Activated B cell treated with CpG ODN at 0.5 μM for 24 hours (primary cell): Measurements from ENCODE around the gene XYLT1. TPM values are rescaled to one million over a fixed set of nuclear protein-coding genes. Genes with fewer than 3 reads are reported as not detected.

Experiments
- ATAC-seq: fragments of 200-7000 bp; cut with Tn5 transposase; one replicate; pipeline ENCODE4 v1.10.0; 2021; ENCODE audit warnings: low read depth, mild to moderate bottlenecking, moderate library complexity
- CTCF ChIA-PET: fragments of 350-600 bp; sonication (Branson Sonifier 250); formaldehyde crosslinking; loops from one replicate; lab custom pipeline; 2021; ENCODE audit warnings: antibody characterized with exemption; lab: Charles Lee
- POLR2A ChIA-PET: fragments of 350-600 bp; sonication (Branson Sonifier 250); formaldehyde crosslinking; loops from one replicate; lab custom pipeline; 2021; ENCODE audit warnings: antibody characterized with exemption; lab: Charles Lee
- DNase-seq: peaks from one replicate; pipeline ENCODE4 v3.0.0; 2022
- H3K27ac Mint-ChIP-seq: one replicate; pipeline ENCODE4 v1.8.0; 2020; ENCODE audit warnings: mixed read lengths
- H3K27me3 Mint-ChIP-seq: one replicate; pipeline ENCODE4 v1.8.0; 2021; ENCODE audit warnings: mixed read lengths
- H3K36me3 Mint-ChIP-seq: one replicate; pipeline ENCODE4 v1.8.0; 2021; ENCODE audit warnings: low read depth, mixed read lengths
- H3K4me1 Mint-ChIP-seq: one replicate; pipeline ENCODE4 v1.8.0; 2021; ENCODE audit warnings: mixed read lengths
- H3K4me3 Mint-ChIP-seq: one replicate; pipeline ENCODE4 v1.8.0; 2020; ENCODE audit warnings: mild to moderate bottlenecking, mixed read lengths
- H3K9me3 Mint-ChIP-seq: one replicate; pipeline ENCODE4 v1.8.0; 2020; ENCODE audit warnings: mixed read lengths
- intact Hi-C: fragments of 100-400 bp; cut with micrococcal nuclease; formaldehyde crosslinking; loops from one replicate; pipeline ENCODE4 v1.15.1; 2024
- total RNA-seq: library from RNA; stranded (reverse); gene quantifications from 2 replicates; pipeline ENCODE4 v1.2.3, GENCODE V29; 2022
- TF ChIP-seq, protein P1 (sequence below): fragments of 200-600 bp; IDR thresholded peaks from one replicate; pipeline ENCODE4 v1.8.0; 2022; ENCODE audit warnings: antibody characterized with exemption, mild to moderate bottlenecking

The XYLT1 gene
- total RNA-seq, 1 donor from 2014 or later: 17.0 TPM

DNA sequence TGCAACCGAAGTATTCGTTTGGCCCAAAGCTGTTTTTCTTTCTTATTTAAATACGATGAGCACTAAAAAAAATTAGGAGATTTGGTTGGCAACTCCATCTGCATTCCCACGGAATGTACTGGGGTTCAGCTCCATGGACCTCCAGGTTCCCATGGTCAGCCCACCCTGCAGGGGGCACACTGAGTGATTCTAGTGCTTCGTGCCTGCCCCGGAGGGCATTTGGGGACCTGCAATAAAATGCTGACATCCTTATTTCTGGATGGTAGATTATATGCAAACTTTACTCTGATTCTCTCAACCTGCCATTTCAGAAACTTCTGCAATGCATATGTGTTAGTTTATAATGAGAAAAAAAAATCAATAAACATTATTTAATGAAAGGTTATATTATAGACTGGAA, 339.4 kb downstream of the XYLT1 start:
- Mint-ChIP-seq H3K4me3 (no peak overlapping the region), H3K27me3 (no peaks in the 10 kb centered on the region), H3K4me1 (peaks cover 35% of the 10 kb centered on the region), H3K36me3 (peaks cover 76% of the 10 kb centered on the region), H3K9me3 (no peaks in the 10 kb centered on the region), H3K27ac (no peak overlapping the region)
- no peak for DNase-seq
- TF ChIP-seq, protein P1, sequence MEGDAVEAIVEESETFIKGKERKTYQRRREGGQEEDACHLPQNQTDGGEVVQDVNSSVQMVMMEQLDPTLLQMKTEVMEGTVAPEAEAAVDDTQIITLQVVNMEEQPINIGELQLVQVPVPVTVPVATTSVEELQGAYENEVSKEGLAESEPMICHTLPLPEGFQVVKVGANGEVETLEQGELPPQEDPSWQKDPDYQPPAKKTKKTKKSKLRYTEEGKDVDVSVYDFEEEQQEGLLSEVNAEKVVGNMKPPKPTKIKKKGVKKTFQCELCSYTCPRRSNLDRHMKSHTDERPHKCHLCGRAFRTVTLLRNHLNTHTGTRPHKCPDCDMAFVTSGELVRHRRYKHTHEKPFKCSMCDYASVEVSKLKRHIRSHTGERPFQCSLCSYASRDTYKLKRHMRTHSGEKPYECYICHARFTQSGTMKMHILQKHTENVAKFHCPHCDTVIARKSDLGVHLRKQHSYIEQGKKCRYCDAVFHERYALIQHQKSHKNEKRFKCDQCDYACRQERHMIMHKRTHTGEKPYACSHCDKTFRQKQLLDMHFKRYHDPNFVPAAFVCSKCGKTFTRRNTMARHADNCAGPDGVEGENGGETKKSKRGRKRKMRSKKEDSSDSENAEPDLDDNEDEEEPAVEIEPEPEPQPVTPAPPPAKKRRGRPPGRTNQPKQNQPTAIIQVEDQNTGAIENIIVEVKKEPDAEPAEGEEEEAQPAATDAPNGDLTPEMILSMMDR: no peak
- POLR2A ChIA-PET: no interaction called here
- intact Hi-C loops: no loop called here
- no peak for ATAC-seq
- CTCF ChIA-PET: no interaction called here

DNA sequence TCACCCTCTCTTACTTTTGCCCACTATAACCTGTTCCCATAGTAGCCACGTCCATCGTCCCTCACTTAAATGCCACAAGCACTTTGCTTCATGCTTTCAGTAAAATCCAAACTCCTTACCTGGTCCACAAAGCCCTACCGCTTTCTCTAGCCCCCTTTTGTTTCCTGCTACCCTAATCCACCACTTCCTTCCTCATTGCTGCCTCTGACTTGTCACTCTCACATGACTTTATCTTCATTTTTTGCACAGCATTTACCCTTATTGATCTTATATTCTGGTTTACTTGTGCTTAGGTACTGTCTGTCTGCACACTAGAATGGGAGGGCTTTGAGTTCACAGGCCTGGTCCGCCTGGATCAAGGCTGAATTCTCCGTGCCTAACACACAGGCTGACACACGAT, 340.0 kb downstream of the XYLT1 start:
- CTCF ChIA-PET: no interaction called here
- Mint-ChIP-seq H3K36me3 (peaks cover 76% of the 10 kb centered on the region), H3K9me3 (no peaks in the 10 kb centered on the region), H3K4me3 (no peak overlapping the region), H3K4me1 (peaks cover 35% of the 10 kb centered on the region), H3K27ac (no peak overlapping the region), H3K27me3 (no peaks in the 10 kb centered on the region)
- intact Hi-C loops: no loop called here
- TF ChIP-seq, protein P1: no peak
- no peak for ATAC-seq
- DNase-seq: no peak
- POLR2A ChIA-PET: no interaction called here

DNA sequence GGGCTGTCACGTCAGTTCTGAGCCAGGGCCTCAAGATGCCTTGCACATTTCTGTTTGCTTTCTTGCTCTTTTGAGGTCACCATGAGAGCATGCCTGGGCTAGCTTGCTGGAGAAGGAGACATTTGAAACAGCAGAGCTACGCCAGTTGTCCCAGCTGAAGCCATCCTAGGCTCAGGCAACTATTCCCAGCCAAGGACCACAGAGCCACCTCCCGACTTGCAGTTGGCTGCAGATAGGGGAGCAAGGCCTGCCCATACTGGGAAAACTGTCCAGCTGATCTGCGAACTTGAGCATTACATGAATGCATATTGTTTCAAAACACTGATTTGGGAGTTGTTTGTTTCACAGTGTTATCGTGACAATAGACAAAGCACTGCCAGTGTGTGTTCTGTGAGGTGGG, 340.8 kb downstream of the XYLT1 start:
- ATAC-seq: no peak
- no peak overlapping the region for H3K4me3 Mint-ChIP-seq
- H3K9me3 Mint-ChIP-seq: no peaks in the 10 kb centered on the region
- POLR2A ChIA-PET: no interaction called here
- intact Hi-C loops: no loop called here
- no peak overlapping the region for H3K27ac Mint-ChIP-seq
- no peaks in the 10 kb centered on the region for H3K27me3 Mint-ChIP-seq
- peaks cover 76% of the 10 kb centered on the region for H3K36me3 Mint-ChIP-seq
- H3K4me1 Mint-ChIP-seq: peaks cover 35% of the 10 kb centered on the region
- CTCF ChIA-PET: no interaction called here
- TF ChIP-seq, protein P1: no peak
- DNase-seq: no peak

DNA sequence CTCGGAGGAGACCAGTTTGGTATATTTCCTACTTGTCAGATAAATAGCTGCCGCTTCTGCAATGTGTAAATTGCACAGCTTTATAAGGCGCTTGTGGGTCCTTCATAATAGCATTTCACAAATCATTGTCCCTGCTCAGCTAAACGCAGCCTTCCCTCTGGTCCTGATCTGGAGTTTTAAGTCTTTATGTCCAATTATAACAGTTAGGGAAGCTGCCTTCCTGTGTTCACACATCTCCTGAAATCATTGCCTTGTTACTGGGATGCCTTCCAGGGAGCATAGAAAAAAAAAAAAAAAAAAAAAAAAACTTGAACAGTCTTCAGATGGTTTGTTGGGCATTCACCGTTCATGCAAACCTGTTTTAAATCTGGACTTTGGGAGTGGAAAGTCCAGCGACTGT, 342.0 kb downstream of the XYLT1 start:
- no peak for ATAC-seq
- H3K9me3 Mint-ChIP-seq: peaks cover 9% of the 10 kb centered on the region
- no peak overlapping the region for H3K27ac Mint-ChIP-seq
- POLR2A ChIA-PET: interaction anchor here (0.5 kb wide), 1 partner anchor 327 kb away, joined by 4 read pairs; no protein-coding TSS in a partner anchor
- no peak for DNase-seq
- H3K4me3 Mint-ChIP-seq: no peak overlapping the region
- peaks cover 25% of the 10 kb centered on the region for H3K4me1 Mint-ChIP-seq
- TF ChIP-seq, protein P1: no peak
- no peaks in the 10 kb centered on the region for H3K27me3 Mint-ChIP-seq
- CTCF ChIA-PET: interaction anchor here (0.7 kb wide), 1 partner anchor 231 kb away, joined by 3 read pairs; no protein-coding TSS in a partner anchor
- H3K36me3 Mint-ChIP-seq: peaks cover 78% of the 10 kb centered on the region
- intact Hi-C loops: no loop called here

DNA sequence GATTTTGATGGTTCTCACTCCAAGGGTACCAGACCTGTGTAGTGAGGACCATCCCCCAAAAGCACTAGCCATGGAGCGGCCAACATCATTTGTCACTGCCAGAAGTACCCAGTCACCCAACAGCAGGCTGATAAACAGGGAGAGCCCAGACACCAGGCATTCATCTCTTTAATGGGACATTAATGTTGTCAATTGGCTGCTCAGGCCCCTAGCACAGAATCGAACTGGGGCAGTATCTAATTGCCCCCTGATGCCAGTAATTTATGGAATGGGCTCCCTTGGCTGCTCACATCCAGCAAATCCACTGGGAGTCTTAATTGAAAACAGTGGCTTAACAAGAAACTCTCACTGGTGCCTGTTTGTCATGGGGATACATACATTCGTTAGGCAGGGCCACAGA, 344.6 kb downstream of the XYLT1 start:
- ATAC-seq (no peak), DNase-seq (no peak)
- peaks cover 82% of the 10 kb centered on the region for H3K36me3 Mint-ChIP-seq
- ChIA-PET CTCF (no interaction called here), POLR2A (no interaction called here)
- TF ChIP-seq, protein P1: no peak
- no peak overlapping the region for H3K27ac Mint-ChIP-seq
- H3K27me3 Mint-ChIP-seq: no peaks in the 10 kb centered on the region
- H3K4me3 Mint-ChIP-seq: no peak overlapping the region
- intact Hi-C loops: no loop called here
- peaks cover 19% of the 10 kb centered on the region for H3K9me3 Mint-ChIP-seq
- H3K4me1 Mint-ChIP-seq: peaks cover 14% of the 10 kb centered on the region
